ENCODE measurements around the gene CCDC89. TPM values are rescaled to one million over a fixed set of nuclear protein-coding genes. Genes with fewer than 3 reads are reported as not detected.

Gene CCDC89
- total and polyA plus RNA-seq, 9 of the 15 experiments (the other 6 are each of a cell fraction or from before 2014, with no cell fraction given) = 0.07 to 0.09 TPM; not detected in 7

DNA sequence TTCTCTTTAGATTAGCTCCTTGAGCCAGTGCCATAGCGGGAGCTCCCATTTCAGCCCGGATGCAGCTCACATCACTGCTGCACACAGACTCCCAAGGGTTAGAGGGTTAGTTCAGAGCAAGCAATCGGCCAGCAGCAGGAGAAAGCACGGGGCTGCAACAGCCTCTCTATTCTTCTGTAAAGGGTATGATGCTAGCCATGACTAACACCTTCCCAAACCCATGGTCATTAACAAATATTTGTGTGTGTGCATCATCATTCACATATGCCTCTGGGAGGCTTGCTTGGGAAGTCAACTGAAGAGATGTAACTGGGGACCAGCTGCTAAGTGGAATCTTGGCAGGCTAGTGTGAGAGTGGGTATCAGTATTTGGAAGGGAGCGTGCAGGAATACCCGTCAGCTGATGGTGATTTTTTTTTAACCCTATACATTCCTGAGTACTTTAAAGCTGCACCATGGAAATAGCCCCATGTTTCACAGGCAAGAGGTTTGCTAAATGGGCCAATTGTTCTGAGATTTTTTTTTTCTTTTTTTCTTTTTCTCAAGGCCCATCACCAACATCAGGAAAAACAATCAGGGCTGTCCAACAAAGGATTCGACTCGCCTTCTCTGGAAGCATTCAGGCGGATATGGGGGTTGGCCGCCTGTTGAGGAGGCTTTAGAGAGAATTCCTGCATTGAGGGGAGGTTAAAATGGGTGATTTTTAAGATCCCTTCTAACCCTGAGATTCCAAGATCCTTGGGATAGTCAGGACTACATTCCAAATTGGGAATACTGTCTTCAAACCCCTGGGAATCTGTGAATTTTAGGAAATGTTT is 33.2 kb upstream of the CCDC89 start (continued):
- no peak for TF ChIP-seq PATZ1 (CRISPR knock-in tag; IDR thresholded peaks at IDR 0.05; ENCODE audit: borderline replicate concordance)
- TF ChIP-seq TCF3 (CRISPR knock-in tag; IDR thresholded peaks at IDR 0.05) = no peak

- FAIRE-seq (no peak), ATAC-seq (no peak), DNase-seq (ENCODE audit: extremely low read depth in 1 of 4, low spot score in 3 of 4) (no peak)
- 1% methylated on average over 7 of the region's 7 CpGs for WGBS (ENCODE audit: insufficient coverage, low coverage, missing lambda C conversion rate)
- Histone ChIP-seq H3K36me3 (ENCODE audit: control insufficient read depth, insufficient read depth, low read length) (no peaks in the 10 kb centered on the region), H3K9me1 (ENCODE audit: control insufficient read depth, insufficient read depth, low read length) (no peaks in the 10 kb centered on the region), H4K20me1 (replicated peaks; ENCODE audit: control insufficient read depth, insufficient read depth, low read length) (no peaks in the 10 kb centered on the region), H3K9ac (ENCODE audit: insufficient read depth in 1 of 2, low read depth in 2 of 2, low read length in 2 of 2) (no peak overlapping the region), H3K79me2 (ENCODE audit: control insufficient read depth, insufficient read depth, low read length) (no peaks in the 10 kb centered on the region), H3K4me1 (replicated peaks in 1 of 2; ENCODE audit: control insufficient read depth in 2 of 2, insufficient read depth in 2 of 2, low read length in 2 of 2) (no peaks in the 10 kb centered on the region), H2AFZ (ENCODE audit: low read depth, low read length) (no peak overlapping the region), H3K4me3 (no peak overlapping the region), H3K9me3 (replicated peaks; ENCODE audit: control insufficient read depth, insufficient read depth, low read depth, low read length) (no peaks in the 10 kb centered on the region), H3K27ac (ENCODE audit: extremely low read depth, low read depth, low read length) (no peak overlapping the region), H3K27me3 (ENCODE audit: control insufficient read depth in 2 of 2, insufficient read depth in 2 of 2, low read length in 2 of 2) (peaks cover 3 to 5% of the 10 kb centered on the region in 2 experiments; a peak in 4 of 5 replicates), H3K4me2 (ENCODE audit: insufficient read depth, low read length) (no peak overlapping the region)
- ChIA-PET POLR2A (no interaction called here), CTCF (ENCODE audit: low intra/inter-chr PET ratio) (no interaction called here)
- in situ Hi-C loops (cut with MboI) = no loop called here
- intact Hi-C loops (cut with micrococcal nuclease) = no loop called here
- no TSS peak for BruUV-seq (replicated peaks)
- TF ChIP-seq NFIC (IDR thresholded peaks at IDR 0.05) (no peak), NR2F6 (CRISPR knock-in tag; IDR thresholded peaks at IDR 0.05) (no peak), KHSRP (IDR thresholded peaks at IDR 0.05) (no peak), JUND (IDR thresholded peaks at IDR 0.05; ENCODE audit: borderline replicate concordance, low read depth, low read length) (no peak), JUND (tag; IDR thresholded peaks at IDR 0.05; ENCODE audit: borderline replicate concordance, low read depth, low read length) (no peak), ZNF282 (CRISPR knock-in tag; IDR thresholded peaks at IDR 0.05) (no peak), PCBP1 (IDR thresholded peaks at IDR 0.05; ENCODE audit: low read depth, low read length, poor library complexity, severe bottlenecking) (no peak), ZFP1 (CRISPR knock-in tag; IDR thresholded peaks at IDR 0.05) (no peak), PHB2 (IDR thresholded peaks at IDR 0.05; ENCODE audit: low read depth) (no peak), ZNF217 (CRISPR knock-in tag; IDR thresholded peaks at IDR 0.05) (no peak), RNF2 (IDR thresholded peaks at IDR 0.05) (no peak), ZNF197 (CRISPR knock-in tag; IDR thresholded peaks at IDR 0.05; ENCODE audit: low read depth) (no peak), HNRNPK (IDR thresholded peaks at IDR 0.05; ENCODE audit: low read depth, low read length, poor library complexity, severe bottlenecking) (no peak), SNIP1 (IDR thresholded peaks at IDR 0.05; ENCODE audit: low read depth) (no peak), RBBP5 (IDR thresholded peaks at IDR 0.05; ENCODE audit: borderline replicate concordance, insufficient read depth, low read length, poor library complexity, severe bottlenecking) (no peak)
- TF ChIP-seq, protein P1, sequence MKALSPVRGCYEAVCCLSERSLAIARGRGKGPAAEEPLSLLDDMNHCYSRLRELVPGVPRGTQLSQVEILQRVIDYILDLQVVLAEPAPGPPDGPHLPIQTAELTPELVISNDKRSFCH (CRISPR knock-in tag; IDR thresholded peaks at IDR 0.05) = no peak
- TF ChIP-seq, protein P1 (tag; IDR thresholded peaks at IDR 0.05) = no peak
These were observed 32.3 kb upstream of the CCDC89 start for GRCh38 chr11:85718126-85718943.
